NCI-H510A (cell line): ENCODE measurements around the gene SNAI1.
"Not testable (repeated sequence)": the region's sequence is repeated elsewhere in the genome, so short reads cannot be mapped to it uniquely, and the experiment has no call there.

Experiments used
- DNase-seq: peaks from one replicate; lab custom pipeline; 2025; lab: John Stamatoyannopoulos, UW

The SNAI1 gene

GRCh38 chr20:49987015-49987867, 4.5 kb downstream of the SNAI1 start:
- no peak for DNase-seq

DNA sequence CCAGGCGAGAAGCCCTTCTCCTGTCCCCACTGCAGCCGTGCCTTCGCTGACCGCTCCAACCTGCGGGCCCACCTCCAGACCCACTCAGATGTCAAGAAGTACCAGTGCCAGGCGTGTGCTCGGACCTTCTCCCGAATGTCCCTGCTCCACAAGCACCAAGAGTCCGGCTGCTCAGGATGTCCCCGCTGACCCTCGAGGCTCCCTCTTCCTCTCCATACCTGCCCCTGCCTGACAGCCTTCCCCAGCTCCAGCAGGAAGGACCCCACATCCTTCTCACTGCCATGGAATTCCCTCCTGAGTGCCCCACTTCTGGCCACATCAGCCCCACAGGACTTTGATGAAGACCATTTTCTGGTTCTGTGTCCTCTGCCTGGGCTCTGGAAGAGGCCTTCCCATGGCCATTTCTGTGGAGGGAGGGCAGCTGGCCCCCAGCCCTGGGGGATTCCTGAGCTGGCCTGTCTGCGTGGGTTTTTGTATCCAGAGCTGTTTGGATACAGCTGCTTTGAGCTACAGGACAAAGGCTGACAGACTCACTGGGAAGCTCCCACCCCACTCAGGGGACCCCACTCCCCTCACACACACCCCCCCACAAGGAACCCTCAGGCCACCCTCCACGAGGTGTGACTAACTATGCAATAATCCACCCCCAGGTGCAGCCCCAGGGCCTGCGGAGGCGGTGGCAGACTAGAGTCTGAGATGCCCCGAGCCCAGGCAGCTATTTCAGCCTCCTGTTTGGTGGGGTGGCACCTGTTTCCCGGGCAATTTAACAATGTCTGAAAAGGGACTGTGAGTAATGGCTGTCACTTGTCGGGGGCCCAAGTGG, 5.3 kb downstream of the SNAI1 start:
- DNase-seq, result no peak

GRCh38 chr20:49989234-49990065, 6.7 kb downstream of the SNAI1 start:
- DNase-seq, result no peak

DNA sequence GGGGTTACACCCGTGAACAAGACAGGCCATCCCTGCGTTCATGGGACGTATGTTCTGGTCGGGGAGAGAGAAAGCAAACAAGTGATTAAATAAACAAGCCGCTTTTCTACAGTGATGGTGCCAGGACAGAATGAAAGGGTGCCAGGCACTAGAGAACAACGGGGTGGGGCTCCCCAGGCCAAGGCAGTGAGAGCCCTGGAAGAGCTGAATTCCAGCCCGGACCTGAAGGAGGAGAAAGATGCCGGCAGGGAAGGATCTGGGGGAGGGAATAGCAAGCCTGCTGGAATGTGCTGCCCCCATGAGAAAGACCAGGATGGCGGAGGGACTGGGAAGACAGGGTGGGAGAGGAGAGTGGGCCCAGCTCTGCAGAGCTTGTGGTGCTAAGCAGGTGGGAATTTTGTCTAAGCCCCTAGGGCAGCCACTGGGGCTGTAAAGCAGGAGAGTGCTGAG, 7.5 kb downstream of the SNAI1 start:
- DNase-seq, result no peak

DNA sequence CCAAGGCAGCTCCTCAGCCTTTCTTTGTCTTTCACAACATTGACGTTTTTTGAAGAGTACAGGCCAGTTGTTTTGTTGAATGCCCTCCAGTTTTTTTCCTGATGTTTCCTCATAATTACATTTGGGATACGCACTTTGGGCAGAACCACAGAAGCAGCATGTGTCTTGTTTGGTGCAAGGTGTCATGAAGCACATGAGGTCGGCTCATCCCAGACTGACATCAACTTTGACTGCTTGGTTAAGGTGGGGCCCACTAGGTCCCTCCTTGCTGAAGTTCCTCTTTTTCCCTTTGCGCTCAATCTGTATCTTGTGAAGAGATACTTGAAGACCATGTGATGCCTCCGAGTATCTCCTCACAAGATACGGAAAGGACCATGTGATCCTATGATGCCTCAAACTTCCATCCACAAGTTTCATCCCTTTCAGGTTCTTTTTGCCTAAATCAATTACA, 10.5 kb downstream of the SNAI1 start:
- DNase-seq, result no peak

GRCh38 chr20:49995586-49995985, 12.8 kb downstream of the SNAI1 start:
- no peak for DNase-seq

GRCh38 chr20:49998478-49999188, 15.9 kb downstream of the SNAI1 start:
- not testable (repeated sequence) for DNase-seq

DNA sequence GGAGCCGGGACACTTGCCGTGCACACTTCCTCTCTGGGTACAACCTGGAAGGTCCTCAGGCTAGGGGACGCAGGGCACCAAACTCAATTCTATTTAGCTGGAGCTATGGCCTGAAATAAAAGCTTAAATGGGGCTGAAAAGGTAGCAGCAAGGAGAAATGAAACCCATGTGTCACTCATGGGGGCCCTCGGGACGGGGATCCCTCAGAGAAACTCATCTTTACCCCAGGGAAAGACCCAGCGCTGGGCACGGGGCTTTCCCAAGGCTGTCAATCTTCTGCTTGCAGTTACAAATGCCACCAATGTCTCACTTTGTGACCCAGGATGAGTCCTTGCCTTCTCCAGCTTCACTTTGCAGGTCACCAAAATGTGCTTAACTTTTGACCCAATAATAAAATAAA, 16.5 kb downstream of the SNAI1 start:
- DNase-seq, result no peak

DNA sequence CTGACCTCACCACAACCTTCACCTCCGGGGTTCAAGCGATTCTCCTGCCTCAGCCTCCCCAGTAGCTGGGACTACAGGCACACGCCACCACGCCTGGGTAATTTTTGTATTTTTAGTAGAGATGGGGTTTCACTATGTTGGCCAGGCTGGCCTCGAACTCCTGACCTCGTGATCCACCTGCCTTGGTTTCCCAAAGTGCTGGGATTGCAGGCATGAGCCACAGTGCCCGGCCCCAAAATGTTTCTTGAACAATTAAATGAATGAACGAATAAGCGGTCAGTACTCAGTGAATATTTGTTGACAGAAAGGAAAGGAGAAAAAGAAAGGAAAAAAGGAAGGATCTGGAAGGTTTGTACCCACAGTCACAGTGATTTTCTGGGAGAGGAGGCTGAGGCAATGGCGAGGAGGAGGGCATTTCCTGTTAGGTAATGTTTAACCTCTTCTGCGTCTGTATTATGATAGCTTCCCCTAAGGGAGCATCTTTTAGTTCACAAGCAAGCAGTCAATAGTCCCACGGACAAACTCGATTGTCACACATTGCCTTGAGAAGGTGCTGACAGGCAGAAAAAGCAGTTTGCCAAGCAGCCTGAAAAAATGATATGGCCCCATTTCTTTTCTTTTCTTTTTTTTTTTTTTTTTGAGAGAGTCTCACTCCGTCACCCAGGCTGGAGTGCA, 17.9 kb downstream of the SNAI1 start:
- not testable (repeated sequence) for DNase-seq

GRCh38 chr20:50001784-50002311, 19.1 kb downstream of the SNAI1 start:
- DNase-seq, result no peak

- DNase-seq, result no peak
These were observed 20.5 kb downstream of the SNAI1 start for GRCh38 chr20:50003253-50003656.

- DNase-seq, result no peak
These were observed 21.4 kb downstream of the SNAI1 start for GRCh38 chr20:50004229-50004628.

GRCh38 chr20:50005471-50005981, 22.7 kb downstream of the SNAI1 start:
- DNase-seq, result no peak

DNA sequence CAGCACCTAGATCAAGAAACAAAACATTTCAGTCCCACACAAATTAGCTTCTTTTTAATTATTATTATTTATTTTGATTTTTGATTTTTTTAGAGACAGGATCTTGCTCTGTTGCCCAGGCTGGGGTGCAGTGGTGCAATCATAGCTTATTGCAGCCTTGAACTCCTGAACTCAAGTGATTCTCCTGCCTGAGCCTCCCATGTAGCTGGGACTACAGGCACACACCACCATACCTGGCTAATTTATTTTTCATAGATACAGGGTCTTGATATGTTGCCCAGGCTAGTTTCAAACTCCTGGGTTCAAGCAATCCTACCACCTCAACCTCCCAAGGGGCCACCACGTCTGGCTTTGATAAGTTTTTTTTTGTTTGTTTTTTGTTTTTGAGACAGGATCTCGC, 24.6 kb downstream of the SNAI1 start:
- DNase-seq, result no peak

DNA sequence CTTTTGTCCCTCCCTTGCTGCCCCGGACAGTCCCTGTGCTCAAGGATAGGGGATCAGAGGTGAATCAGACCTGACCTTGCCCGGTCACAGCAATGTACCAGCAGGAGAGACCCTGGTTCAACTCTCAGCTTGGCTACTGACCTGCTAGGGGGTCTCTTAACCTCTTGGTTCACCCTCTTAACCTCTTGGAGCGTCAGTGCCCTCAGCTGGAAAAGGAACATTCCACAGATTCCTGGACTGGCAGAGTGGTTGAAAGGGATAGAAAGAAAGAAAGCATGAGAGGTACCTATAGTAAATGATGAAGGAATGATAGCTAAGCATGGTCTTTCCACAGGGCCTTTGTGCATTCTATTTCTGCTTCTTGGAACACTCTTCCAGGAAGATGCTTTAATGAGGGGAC, 25.2 kb downstream of the SNAI1 start:
- DNase-seq, result no peak

DNA sequence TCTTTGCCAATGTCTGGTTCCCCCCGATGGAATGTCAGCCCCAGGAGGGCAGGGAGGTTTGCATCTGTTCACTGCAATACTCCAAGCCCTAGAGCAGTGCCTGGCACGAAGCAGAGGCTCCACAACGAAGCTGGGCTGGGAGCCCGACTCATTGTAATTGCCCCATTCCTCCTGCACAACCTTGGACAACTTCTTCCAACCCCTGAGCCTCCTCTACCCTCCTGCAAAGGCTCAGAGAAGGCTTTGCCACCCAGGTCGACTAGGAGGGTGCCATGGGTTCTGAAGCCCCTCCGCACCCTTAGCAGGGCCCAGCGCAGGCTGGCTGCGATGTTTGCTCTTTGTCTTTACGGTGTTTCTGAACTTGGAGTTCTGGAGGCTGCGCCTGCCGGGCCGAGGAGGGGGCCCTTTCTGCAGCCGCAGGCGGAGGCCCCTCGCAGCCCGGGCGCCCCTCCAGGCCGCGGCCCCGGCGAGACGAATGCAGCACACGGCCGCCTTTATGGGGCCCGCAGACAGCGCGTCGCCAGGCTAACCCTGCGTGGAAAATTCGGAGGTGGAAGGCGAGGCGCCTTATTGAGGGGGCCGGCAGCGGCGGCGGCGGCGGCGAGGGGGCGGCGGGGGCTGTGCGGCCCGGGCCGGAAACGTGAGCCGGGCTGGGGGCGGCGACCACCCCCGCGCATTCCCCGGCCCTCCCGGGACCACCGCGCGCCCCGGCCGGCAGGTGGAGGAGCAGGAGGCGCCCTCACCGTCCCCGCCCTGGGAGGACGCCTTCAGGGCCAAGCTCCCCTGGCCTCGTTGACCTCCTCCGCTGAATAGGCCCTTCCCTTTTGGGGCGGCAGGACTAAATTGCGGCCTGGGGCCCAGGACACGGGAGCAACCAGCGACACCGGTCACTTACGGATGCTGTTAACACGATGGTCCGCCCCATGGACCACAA, 27.0 kb downstream of the SNAI1 start:
- DNase-seq, result no peak

- not testable (repeated sequence) for DNase-seq
These were observed 28.8 kb downstream of the SNAI1 start for GRCh38 chr20:50011597-50011996.

GRCh38 chr20:50012282-50013263, 29.8 kb downstream of the SNAI1 start:
- DNase-seq, result no peak
